Kidney epithelial cell (primary cell): Measurements from ENCODE around the gene ALG11. TPM values are rescaled to one million over a fixed set of nuclear protein-coding genes. Genes with fewer than 3 reads are reported as not detected.
"Not testable (repeated sequence)": the region's sequence is repeated elsewhere in the genome, so short reads cannot be mapped to it uniquely, and the experiment has no call there.

Source experiments
- DNase-seq: peaks from one replicate; pipeline ENCODE4 v3.0.0-alpha.2; 2010; ENCODE audit warnings: low read depth
- H3K27me3 ChIP-seq: 2 replicates; pipeline ENCODE4 v1.6.0; 2011; ENCODE audit warnings: low read length; ENCODE audit not compliant: control insufficient read depth, insufficient read depth
- H3K36me3 ChIP-seq: 2 replicates; pipeline ENCODE4 v1.5.1; 2011; ENCODE audit warnings: low read length; ENCODE audit not compliant: control insufficient read depth, insufficient read depth
- H3K4me3 ChIP-seq: 2 replicates; pipeline ENCODE4 v1.5.1; 2011; ENCODE audit warnings: low read depth, mild to moderate bottlenecking, control low read depth, low read length
- CTCF ChIP-seq: IDR thresholded peaks from 2 replicates; pipeline ENCODE4 v1.5.1; 2011; ENCODE audit warnings: mild to moderate bottlenecking, moderate library complexity, low read length, control low read depth, inconsistent platforms; ENCODE audit not compliant: insufficient read depth, poor library complexity, severe bottlenecking
- total RNA-seq: library from RNA; depleted of rRNA; stranded (reverse); fragments of >200 nt; gene quantifications from 2 replicates; pipeline ENCODE4 v1.2.3, GENCODE V29; 2015

The ALG11 gene
- total RNA-seq, 1 donor from 2014 or later: 15.5 TPM

DNA sequence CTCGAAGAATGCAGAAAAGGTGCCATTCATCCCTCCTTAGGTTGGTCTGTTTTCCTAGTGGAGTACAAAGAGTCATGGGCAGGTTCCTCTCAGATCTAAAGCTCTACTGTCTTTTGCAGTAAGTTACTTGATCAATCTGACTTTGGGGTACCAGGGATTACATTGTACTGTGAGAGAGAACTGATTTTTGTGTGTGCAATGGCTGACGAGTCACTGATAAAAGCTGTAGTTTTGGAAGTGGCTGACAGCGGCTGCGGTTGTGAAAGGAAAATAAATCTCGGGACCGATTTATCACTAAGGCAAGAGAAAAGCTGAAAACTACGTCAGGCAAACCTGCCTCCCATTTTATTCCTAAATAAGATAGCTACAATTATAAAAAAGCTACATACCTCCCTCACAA lies 39.2 kb downstream of the ALG11 start:
- DNase-seq: no peak
- Histone ChIP-seq H3K4me3 (no peak overlapping the region), H3K36me3 (no peaks in the 10 kb centered on the region), H3K27me3 (no peaks in the 10 kb centered on the region)
- no peak for TF ChIP-seq CTCF

- no peak for TF ChIP-seq CTCF
- H3K27me3 ChIP-seq: no peaks in the 10 kb centered on the region
- no peak overlapping the region for H3K4me3 ChIP-seq
- no peaks in the 10 kb centered on the region for H3K36me3 ChIP-seq
- DNase-seq: no peak
Measured at GRCh38 chr13:52053460-52053859, 41.3 kb downstream of the ALG11 start.

DNA sequence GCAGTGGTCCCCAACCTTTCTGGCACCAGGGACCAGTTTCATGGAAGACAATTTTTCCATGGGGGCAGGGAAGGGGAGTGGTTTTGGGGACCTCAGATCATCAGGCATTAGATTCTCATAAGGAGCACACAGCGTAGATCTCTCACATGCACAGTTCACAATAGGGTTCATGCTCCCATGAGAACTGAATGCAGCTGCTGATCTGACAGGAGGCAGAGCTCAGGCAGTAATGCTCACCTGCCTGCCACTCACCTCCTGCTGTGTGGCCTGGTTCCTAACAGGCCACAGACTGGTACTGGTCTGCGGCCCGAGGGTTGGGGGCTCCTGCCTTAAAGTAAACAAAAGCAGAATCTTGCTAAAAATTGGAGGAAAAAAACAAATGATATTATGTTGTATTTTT lies 48.9 kb downstream of the ALG11 start:
- not testable (repeated sequence) for H3K27me3 ChIP-seq, H3K4me3 ChIP-seq, H3K36me3 ChIP-seq, DNase-seq

GRCh38 chr13:52061587-52061986 lies 49.4 kb downstream of the ALG11 start:
- H3K36me3 ChIP-seq: no peaks in the 10 kb centered on the region
- DNase-seq: no peak
- no peak overlapping the region for H3K4me3 ChIP-seq
- H3K27me3 ChIP-seq: no peaks in the 10 kb centered on the region
- no peak for TF ChIP-seq CTCF

- DNase-seq: no peak
- no peak for TF ChIP-seq CTCF
- Histone ChIP-seq H3K27me3 (no peaks in the 10 kb centered on the region), H3K4me3 (no peak overlapping the region), H3K36me3 (no peaks in the 10 kb centered on the region)
Measured at GRCh38 chr13:52067237-52067636, 55.0 kb downstream of the ALG11 start.

GRCh38 chr13:52070929-52071523 lies 58.8 kb downstream of the ALG11 start:
- no peak for DNase-seq
- peak; percentile 9 for TF ChIP-seq CTCF
- Histone ChIP-seq H3K36me3 (no peaks in the 10 kb centered on the region), H3K4me3 (no peak overlapping the region), H3K27me3 (no peaks in the 10 kb centered on the region)

Other genes starting within 250 kb of the ALG11 start
- 11.7 and 11.9 TPM in 2 replicates for gene DHRS12, start 208.2 kb upstream of the ALG11 start, total RNA-seq
- gene TMEM272, start 167.2 kb upstream of the ALG11 start, total RNA-seq: not detected in 2 replicates
- not detected in 2 replicates for gene CCDC70, start 150.4 kb upstream of the ALG11 start, total RNA-seq
- gene ATP7B, start 948 bp upstream of the ALG11 start, total RNA-seq: 11.2 and 11.4 TPM in 2 replicates
- 18.3 and 19.6 TPM in 2 replicates for gene UTP14C, start 12.3 kb downstream of the ALG11 start, total RNA-seq
- gene NEK5, start 116.7 kb downstream of the ALG11 start, total RNA-seq: 0.33 and 0.82 TPM in 2 replicates
- gene NEK3, start 147.2 kb downstream of the ALG11 start, total RNA-seq: 9.4 and 9.9 TPM in 2 replicates